ENCODE data around the gene MX2. TPM values are rescaled to one million over a fixed set of nuclear protein-coding genes. Genes with fewer than 3 reads are reported as not detected.

MX2 gene
- polyA plus RNA-seq, 1 donor, result 2.7 TPM

DNA sequence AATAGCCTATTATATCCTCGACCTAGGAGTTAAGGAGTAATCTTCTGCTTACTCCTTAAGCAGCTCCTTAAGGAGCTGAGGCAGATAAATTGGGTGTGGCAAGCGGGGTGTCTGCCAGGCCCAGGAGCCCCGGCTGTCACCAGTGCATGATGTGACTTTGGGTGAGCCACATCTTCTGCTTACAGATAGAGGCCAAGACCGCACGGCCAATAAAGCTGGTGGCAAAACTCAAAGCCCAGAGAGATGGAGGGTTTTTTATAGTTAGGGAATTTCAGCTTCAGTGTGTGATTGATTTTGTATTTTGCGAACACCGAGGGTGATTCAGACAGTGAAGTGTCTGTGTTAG is 9.8 kb downstream of the MX2 start:
- Histone ChIP-seq H3K27ac (ENCODE audit: low read length) (no peak overlapping the region), H3K27me3 (ENCODE audit: control insufficient read depth, insufficient read depth, low read length) (no peaks in the 10 kb centered on the region), H3K4me1 (ENCODE audit: control insufficient read depth, insufficient read depth, low read length) (peaks cover 22% of the 10 kb centered on the region), H3K36me3 (ENCODE audit: control insufficient read depth, insufficient read depth, low read length) (no peaks in the 10 kb centered on the region), H3K9me3 (ENCODE audit: control insufficient read depth, low read depth, low read length) (no peaks in the 10 kb centered on the region), H3K4me3 (ENCODE audit: low read length) (no peak overlapping the region)
- WGBS (ENCODE audit: insufficient coverage, low lambda C conversion rate), result no CpG with 5 or more reads among the region's 7 CpGs
- no peak for DNase-seq

DNA sequence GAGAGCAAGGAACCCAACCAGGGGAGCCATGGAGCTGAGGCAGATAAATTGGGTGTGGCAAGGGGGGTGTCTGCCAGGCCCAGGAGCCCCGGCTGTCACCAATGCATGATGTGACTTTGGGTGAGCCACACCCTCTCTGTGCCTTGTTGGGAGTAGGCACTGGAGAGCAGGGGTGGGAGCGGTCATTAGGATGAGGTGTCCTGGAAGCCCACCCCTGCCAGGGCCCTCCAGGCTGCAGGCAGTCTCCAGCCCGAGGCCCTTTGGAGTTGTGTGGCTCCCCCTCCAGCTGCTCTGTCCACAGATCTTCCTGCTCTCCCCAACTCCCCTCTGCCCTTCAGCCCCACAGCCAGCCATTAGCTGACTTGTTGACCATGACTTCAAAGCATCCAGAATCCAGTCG is 11.4 kb downstream of the MX2 start:
- no peak overlapping the region for H3K27ac ChIP-seq (ENCODE audit: low read length)
- WGBS (ENCODE audit: insufficient coverage, low lambda C conversion rate), result no CpG with 5 or more reads among the region's 4 CpGs
- H3K4me3 ChIP-seq (ENCODE audit: low read length), result no peak overlapping the region
- no peak for DNase-seq
- peaks cover 11% of the 10 kb centered on the region for H3K4me1 ChIP-seq (ENCODE audit: control insufficient read depth, insufficient read depth, low read length)
- H3K36me3 ChIP-seq (ENCODE audit: control insufficient read depth, insufficient read depth, low read length), result no peaks in the 10 kb centered on the region
- no peaks in the 10 kb centered on the region for H3K9me3 ChIP-seq (ENCODE audit: control insufficient read depth, low read depth, low read length)
- H3K27me3 ChIP-seq (ENCODE audit: control insufficient read depth, insufficient read depth, low read length), result no peaks in the 10 kb centered on the region

GRCh38 chr21:41373763-41374162 is 11.9 kb downstream of the MX2 start:
- Histone ChIP-seq H3K4me1 (ENCODE audit: control insufficient read depth, insufficient read depth, low read length) (peaks cover 8% of the 10 kb centered on the region), H3K27me3 (ENCODE audit: control insufficient read depth, insufficient read depth, low read length) (no peaks in the 10 kb centered on the region), H3K9me3 (ENCODE audit: control insufficient read depth, low read depth, low read length) (no peaks in the 10 kb centered on the region), H3K27ac (ENCODE audit: low read length) (no peak overlapping the region), H3K36me3 (ENCODE audit: control insufficient read depth, insufficient read depth, low read length) (no peaks in the 10 kb centered on the region), H3K4me3 (ENCODE audit: low read length) (no peak overlapping the region)
- DNase-seq, result no peak
- WGBS (ENCODE audit: insufficient coverage, low lambda C conversion rate), result no CpG with 5 or more reads among the region's 8 CpGs

DNA sequence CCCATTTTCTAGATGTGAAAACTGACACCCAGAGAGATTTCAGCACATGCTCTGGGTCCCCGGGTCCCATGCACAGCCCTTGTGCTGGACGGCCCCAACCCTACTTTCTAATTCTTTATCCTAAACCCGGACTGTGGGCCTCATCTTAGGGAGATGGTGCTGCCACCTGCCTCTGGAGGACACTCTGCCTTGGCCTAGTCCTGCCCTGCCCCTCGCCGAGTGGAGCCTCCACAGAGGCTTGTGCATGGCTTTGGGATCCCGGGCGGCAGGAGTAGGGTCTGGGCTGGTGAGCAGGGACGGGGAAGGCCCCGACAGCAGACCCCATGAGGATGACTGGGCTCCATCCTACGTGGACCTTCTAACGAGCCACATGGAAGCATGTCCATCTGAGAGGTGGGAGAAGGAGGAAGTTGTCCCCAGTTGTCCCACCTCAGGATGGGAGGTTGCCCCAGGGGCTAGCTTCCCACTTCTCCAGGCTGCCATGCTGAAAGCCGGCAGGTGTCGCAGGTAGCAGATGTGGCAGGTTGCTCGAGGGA is 12.4 kb downstream of the MX2 start:
- Histone ChIP-seq H3K4me3 (ENCODE audit: low read length) (no peak overlapping the region), H3K27ac (ENCODE audit: low read length) (no peak overlapping the region), H3K36me3 (ENCODE audit: control insufficient read depth, insufficient read depth, low read length) (no peaks in the 10 kb centered on the region), H3K4me1 (ENCODE audit: control insufficient read depth, insufficient read depth, low read length) (peaks cover 3% of the 10 kb centered on the region), H3K9me3 (ENCODE audit: control insufficient read depth, low read depth, low read length) (no peaks in the 10 kb centered on the region), H3K27me3 (ENCODE audit: control insufficient read depth, insufficient read depth, low read length) (no peaks in the 10 kb centered on the region)
- DNase-seq, result no peak
- WGBS (ENCODE audit: insufficient coverage, low lambda C conversion rate), result no CpG with 5 or more reads among the region's 14 CpGs

DNA sequence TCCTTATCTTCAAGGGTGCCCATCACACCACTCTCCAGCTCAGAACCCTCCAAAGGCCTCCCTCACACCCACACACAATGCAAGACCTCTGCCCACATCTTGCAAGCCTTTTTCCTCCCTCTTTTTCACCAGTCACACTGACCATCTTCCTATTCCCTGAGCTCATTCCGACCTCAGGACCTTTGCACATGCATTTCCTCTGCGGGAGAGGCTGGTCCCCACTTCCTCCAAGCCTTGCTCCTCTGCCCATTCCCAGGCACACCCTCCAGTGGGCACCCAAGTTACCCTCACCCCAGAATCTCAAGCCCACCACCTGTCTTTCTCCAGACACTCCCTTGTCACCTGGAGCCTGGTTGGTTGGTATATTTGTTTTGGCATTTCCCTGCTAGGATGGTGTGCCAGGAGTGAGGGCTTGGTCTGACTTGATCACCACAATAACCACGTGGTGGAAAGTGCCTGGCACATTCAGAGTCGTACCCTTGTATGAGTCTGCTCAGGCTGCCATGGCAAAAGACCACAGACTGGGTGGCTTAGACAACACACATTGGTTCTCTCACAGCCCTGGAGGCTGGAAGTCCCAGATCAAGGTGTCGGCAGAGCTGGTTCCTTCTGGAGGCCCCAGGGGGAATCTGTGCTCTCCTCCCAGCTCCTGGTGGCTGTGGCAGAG is 13.2 kb downstream of the MX2 start:
- no peak for DNase-seq
- 100% methylated on average over 2 of the region's 5 CpGs for WGBS (ENCODE audit: insufficient coverage, low lambda C conversion rate)
- H3K27ac ChIP-seq (ENCODE audit: low read length), result no peak overlapping the region
- no peaks in the 10 kb centered on the region for H3K27me3 ChIP-seq (ENCODE audit: control insufficient read depth, insufficient read depth, low read length)
- H3K4me3 ChIP-seq (ENCODE audit: low read length), result no peak overlapping the region
- H3K9me3 ChIP-seq (ENCODE audit: control insufficient read depth, low read depth, low read length), result no peaks in the 10 kb centered on the region
- no peaks in the 10 kb centered on the region for H3K36me3 ChIP-seq (ENCODE audit: control insufficient read depth, insufficient read depth, low read length)
- H3K4me1 ChIP-seq (ENCODE audit: control insufficient read depth, insufficient read depth, low read length), result no peaks in the 10 kb centered on the region

DNA sequence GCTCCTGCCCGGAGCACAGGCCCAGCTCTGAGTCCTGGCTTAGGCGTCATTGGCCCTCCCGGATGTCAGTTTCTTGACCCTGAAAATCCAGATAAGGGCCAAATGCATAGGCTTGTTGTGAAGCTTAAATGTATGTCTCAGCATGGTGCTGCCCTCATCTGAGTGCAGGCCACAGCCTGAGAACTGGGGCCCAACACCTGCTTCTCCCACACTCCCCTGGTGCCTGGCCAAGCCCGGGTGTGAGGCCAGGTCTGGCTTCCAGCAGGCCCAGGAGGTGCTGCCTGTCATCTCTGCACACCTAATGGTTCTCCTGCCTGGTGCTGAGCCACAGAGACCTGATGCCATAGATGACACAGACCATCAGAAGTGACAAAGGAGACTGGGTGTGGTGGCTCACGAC is 14.0 kb downstream of the MX2 start:
- Histone ChIP-seq H3K4me1 (ENCODE audit: control insufficient read depth, insufficient read depth, low read length) (no peaks in the 10 kb centered on the region), H3K9me3 (ENCODE audit: control insufficient read depth, low read depth, low read length) (no peaks in the 10 kb centered on the region), H3K27ac (ENCODE audit: low read length) (no peak overlapping the region), H3K36me3 (ENCODE audit: control insufficient read depth, insufficient read depth, low read length) (no peaks in the 10 kb centered on the region), H3K4me3 (ENCODE audit: low read length) (no peak overlapping the region), H3K27me3 (ENCODE audit: control insufficient read depth, insufficient read depth, low read length) (no peaks in the 10 kb centered on the region)
- DNase-seq, result no peak
- no CpG with 5 or more reads among the region's 5 CpGs for WGBS (ENCODE audit: insufficient coverage, low lambda C conversion rate)

DNA sequence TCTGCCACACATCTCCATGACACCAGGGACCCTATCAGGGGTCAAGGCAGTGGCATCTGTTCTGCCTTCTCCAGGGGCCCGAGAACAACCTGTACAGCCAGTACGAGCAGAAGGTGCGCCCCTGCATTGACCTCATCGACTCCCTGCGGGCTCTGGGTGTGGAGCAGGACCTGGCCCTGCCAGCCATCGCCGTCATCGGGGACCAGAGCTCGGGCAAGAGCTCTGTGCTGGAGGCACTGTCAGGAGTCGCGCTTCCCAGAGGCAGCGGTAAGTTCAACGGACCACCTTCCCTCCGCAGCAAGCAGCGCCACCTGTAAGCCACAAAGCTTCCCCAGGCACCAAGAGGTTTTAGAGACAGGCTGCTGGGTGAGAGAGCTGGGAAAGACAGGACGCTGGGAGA is 15.9 kb downstream of the MX2 start:
- Histone ChIP-seq H3K4me3 (ENCODE audit: low read length) (no peak overlapping the region), H3K4me1 (ENCODE audit: control insufficient read depth, insufficient read depth, low read length) (no peaks in the 10 kb centered on the region), H3K36me3 (ENCODE audit: control insufficient read depth, insufficient read depth, low read length) (no peaks in the 10 kb centered on the region), H3K27me3 (ENCODE audit: control insufficient read depth, insufficient read depth, low read length) (no peaks in the 10 kb centered on the region), H3K9me3 (ENCODE audit: control insufficient read depth, low read depth, low read length) (no peaks in the 10 kb centered on the region), H3K27ac (ENCODE audit: low read length) (no peak overlapping the region)
- no peak for DNase-seq
- no CpG with 5 or more reads among the region's 16 CpGs for WGBS (ENCODE audit: insufficient coverage, low lambda C conversion rate)

DNA sequence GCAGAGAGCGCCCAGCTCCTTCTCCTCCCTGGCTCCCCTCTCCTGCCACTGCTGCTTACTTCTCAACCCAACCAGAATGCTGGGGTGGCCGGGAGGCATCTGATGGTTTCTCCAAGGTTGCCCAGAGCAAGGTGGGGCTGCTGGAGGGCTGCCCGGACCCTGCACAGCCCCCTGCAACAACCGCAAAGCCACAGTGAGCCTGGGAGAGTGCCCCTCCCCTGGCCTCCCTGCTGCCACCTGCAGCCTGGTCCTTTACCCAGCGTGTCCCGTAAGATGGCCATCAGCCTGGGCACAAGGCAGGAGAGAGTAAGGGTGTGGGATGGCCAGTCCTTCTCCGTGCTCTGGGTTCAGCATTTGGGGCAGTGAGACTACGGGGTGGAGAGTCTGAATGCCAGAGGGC is 17.0 kb downstream of the MX2 start:
- Histone ChIP-seq H3K9me3 (ENCODE audit: control insufficient read depth, low read depth, low read length) (no peaks in the 10 kb centered on the region), H3K27me3 (ENCODE audit: control insufficient read depth, insufficient read depth, low read length) (no peaks in the 10 kb centered on the region), H3K4me3 (ENCODE audit: low read length) (no peak overlapping the region), H3K27ac (ENCODE audit: low read length) (no peak overlapping the region), H3K36me3 (ENCODE audit: control insufficient read depth, insufficient read depth, low read length) (no peaks in the 10 kb centered on the region), H3K4me1 (ENCODE audit: control insufficient read depth, insufficient read depth, low read length) (no peaks in the 10 kb centered on the region)
- WGBS (ENCODE audit: insufficient coverage, low lambda C conversion rate), result no CpG with 5 or more reads among the region's 8 CpGs
- no peak for DNase-seq

- no peak overlapping the region for H3K4me3 ChIP-seq (ENCODE audit: low read length)
- no peaks in the 10 kb centered on the region for H3K9me3 ChIP-seq (ENCODE audit: control insufficient read depth, low read depth, low read length)
- DNase-seq, result no peak
- no peaks in the 10 kb centered on the region for H3K27me3 ChIP-seq (ENCODE audit: control insufficient read depth, insufficient read depth, low read length)
- no peak overlapping the region for H3K27ac ChIP-seq (ENCODE audit: low read length)
- H3K36me3 ChIP-seq (ENCODE audit: control insufficient read depth, insufficient read depth, low read length), result no peaks in the 10 kb centered on the region
- WGBS (ENCODE audit: insufficient coverage, low lambda C conversion rate), result no CpG with 5 or more reads among the region's 12 CpGs
- H3K4me1 ChIP-seq (ENCODE audit: control insufficient read depth, insufficient read depth, low read length), result no peaks in the 10 kb centered on the region
Measured at GRCh38 chr21:41379901-41380300, 18.1 kb downstream of the MX2 start.

DNA sequence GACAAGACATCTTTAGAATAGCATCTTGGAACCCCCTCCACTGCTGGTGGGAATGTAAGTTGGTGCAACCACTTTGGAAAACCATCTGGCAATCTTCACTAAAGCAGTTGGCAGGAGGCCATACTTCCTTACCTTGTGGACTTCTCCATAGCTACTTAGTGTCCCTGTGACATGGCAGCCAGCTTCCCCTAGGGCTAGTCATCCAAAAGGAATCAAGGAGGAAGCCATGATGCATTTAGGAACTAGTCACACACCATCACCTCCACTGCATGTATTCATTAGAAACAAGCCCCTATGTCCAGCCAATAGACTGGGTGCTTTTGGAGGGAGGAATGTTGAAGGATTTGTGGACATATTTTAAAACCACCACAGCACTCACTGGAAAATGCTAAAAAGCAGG is 19.9 kb downstream of the MX2 start:
- H3K36me3 ChIP-seq (ENCODE audit: control insufficient read depth, insufficient read depth, low read length), result no peaks in the 10 kb centered on the region

DNA sequence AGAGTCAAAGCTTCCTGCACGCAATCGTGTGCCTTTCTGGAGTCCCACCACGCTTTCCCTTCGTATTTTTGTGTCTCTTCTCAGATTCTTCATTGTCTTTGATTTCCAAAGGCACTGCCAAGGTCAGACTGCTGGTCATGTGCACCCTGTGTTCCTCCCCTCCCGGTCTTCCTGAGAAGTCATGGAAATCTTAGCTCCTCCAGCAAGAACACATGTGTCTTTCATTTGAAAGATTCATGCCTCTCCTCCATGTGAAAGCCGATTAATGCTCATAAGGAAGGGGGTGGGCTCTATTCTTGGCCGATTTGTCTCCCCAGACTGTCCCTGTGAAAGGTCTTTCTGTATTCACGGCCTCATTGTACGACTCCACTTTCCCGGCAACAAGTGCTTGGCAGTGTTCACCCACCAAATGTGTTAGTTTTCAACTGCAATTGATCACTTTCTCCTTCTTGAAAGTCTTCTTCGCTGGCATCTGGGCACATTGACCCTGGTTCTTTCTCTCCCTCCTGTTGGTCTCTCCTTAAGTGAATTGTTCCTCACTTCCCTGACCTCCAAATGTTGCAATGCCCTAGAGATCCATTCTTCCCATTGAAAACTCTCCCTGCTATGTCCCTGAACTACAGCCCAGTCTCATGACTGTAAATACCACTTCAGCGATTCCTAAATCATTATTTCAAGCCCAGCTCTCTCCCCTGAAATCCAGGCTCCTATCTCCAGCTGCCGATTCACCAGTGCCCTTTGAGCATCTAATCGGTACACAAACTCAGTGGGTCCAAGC is 25.4 kb downstream of the MX2 start:
- H3K9me3 ChIP-seq (ENCODE audit: control insufficient read depth, low read depth, low read length), result no peaks in the 10 kb centered on the region
- no peaks in the 10 kb centered on the region for H3K4me1 ChIP-seq (ENCODE audit: control insufficient read depth, insufficient read depth, low read length)
- WGBS (ENCODE audit: insufficient coverage, low lambda C conversion rate), result 100% methylated on average over 6 of the region's 14 CpGs
- no peaks in the 10 kb centered on the region for H3K27me3 ChIP-seq (ENCODE audit: control insufficient read depth, insufficient read depth, low read length)
- DNase-seq, result no peak
- no peak overlapping the region for H3K27ac ChIP-seq (ENCODE audit: low read length)
- H3K36me3 ChIP-seq (ENCODE audit: control insufficient read depth, insufficient read depth, low read length), result no peaks in the 10 kb centered on the region
- H3K4me3 ChIP-seq (ENCODE audit: low read length), result no peak overlapping the region

More for the DNA sequence above, 19.9 kb downstream of the MX2 start:
- no peaks in the 10 kb centered on the region for H3K27me3 ChIP-seq (ENCODE audit: control insufficient read depth, insufficient read depth, low read length)
- no peak overlapping the region for H3K27ac ChIP-seq (ENCODE audit: low read length)
- no peak overlapping the region for H3K4me3 ChIP-seq (ENCODE audit: low read length)
- H3K4me1 ChIP-seq (ENCODE audit: control insufficient read depth, insufficient read depth, low read length), result no peaks in the 10 kb centered on the region
- no peaks in the 10 kb centered on the region for H3K9me3 ChIP-seq (ENCODE audit: control insufficient read depth, low read depth, low read length)
- DNase-seq, result no peak
